Hepatocyte (in vitro differentiated cells): Measurements from ENCODE around the gene C17orf100. TPM values are rescaled to one million over a fixed set of nuclear protein-coding genes. Genes with fewer than 3 reads are reported as not detected.
A peak's percentile ranks its signal among the peaks of the same experiment; 100 is the strongest.

Experiments used
- DNase-seq: peaks from one replicate; pipeline ENCODE4 v3.0.0-alpha.2; 2016; ENCODE audit warnings: low spot score
- H2AFZ ChIP-seq: fragments of 200-600 bp; sonication (generic); 2 replicates; pipeline ENCODE4 v1.6.0; 2016; ENCODE audit warnings: antibody characterized with exemption, mild to moderate bottlenecking
- H3K27ac ChIP-seq: fragments of 200-600 bp; sonication (generic); 2 replicates; pipeline ENCODE4 v1.5.1; 2016; ENCODE audit warnings: mild to moderate bottlenecking
- H3K27me3 ChIP-seq: fragments of 200-600 bp; sonication (generic); 2 replicates; pipeline ENCODE4 v1.6.1; 2016
- H3K36me3 ChIP-seq: fragments of 200-600 bp; sonication (generic); replicated peaks from 2 replicates; pipeline ENCODE4 v1.5.1; 2016; ENCODE audit warnings: low read depth; ENCODE audit not compliant: insufficient read depth
- H3K4me1 ChIP-seq: fragments of 200-600 bp; sonication (generic); 2 replicates; pipeline ENCODE4 v1.5.1; 2016; ENCODE audit warnings: mild to moderate bottlenecking, moderate library complexity; ENCODE audit not compliant: insufficient read depth
- H3K4me2 ChIP-seq: fragments of 200-600 bp; sonication (generic); 2 replicates; pipeline ENCODE4 v1.6.0; 2016
- H3K4me3 ChIP-seq: fragments of 200-600 bp; sonication (generic); 2 replicates; pipeline ENCODE4 v1.5.1; 2016; ENCODE audit warnings: mild to moderate bottlenecking
- H3K79me2 ChIP-seq: fragments of 200-600 bp; sonication (generic); 2 replicates; pipeline ENCODE4 v1.6.0; 2017; ENCODE audit warnings: mild to moderate bottlenecking
- H3K9me2 ChIP-seq: fragments of 200-600 bp; sonication (generic); replicated peaks from 2 replicates; pipeline ENCODE4 v1.6.0; 2017; ENCODE audit warnings: mild to moderate bottlenecking; ENCODE audit not compliant: insufficient read depth
- H3K9me3 ChIP-seq: fragments of 200-600 bp; sonication (generic); 2 replicates; pipeline ENCODE4 v1.5.1; 2016; ENCODE audit warnings: low read depth, mild to moderate bottlenecking
- H4K20me1 ChIP-seq: fragments of 200-600 bp; sonication (generic); 2 replicates; pipeline ENCODE4 v1.6.0; 2016; ENCODE audit warnings: mild to moderate bottlenecking; ENCODE audit not compliant: insufficient read depth, poor library complexity, severe bottlenecking
- CTCF ChIP-seq: fragments of 200-600 bp; sonication (generic); IDR thresholded peaks from 2 replicates; pipeline ENCODE4 v1.5.1; 2016; ENCODE audit warnings: antibody characterized with exemption, mild to moderate bottlenecking; ENCODE audit not compliant: poor library complexity
- EZH2 ChIP-seq: fragments of 200-600 bp; sonication (generic); IDR thresholded peaks from 2 replicates; pipeline ENCODE4 v1.6.1; 2016; ENCODE audit warnings: antibody characterized with exemption, mild to moderate bottlenecking, borderline replicate concordance
- EZH2phosphoT487 ChIP-seq: fragments of 200-600 bp; sonication (generic); IDR thresholded peaks from one replicate; pipeline ENCODE4 v1.6.1; 2018; ENCODE audit warnings: antibody characterized with exemption, mild to moderate bottlenecking, low read depth, moderate library complexity; ENCODE audit not compliant: unreplicated experiment, severe bottlenecking
- WGBS: methylation state at CpG from one replicate; pipeline ENCODE4 v1.1.6; 2016; ENCODE audit warnings: low lambda C conversion rate; ENCODE audit errors: missing lambda C conversion rate; 5-methylcytosine and 5-hydroxymethylcytosine counted together
- polyA plus RNA-seq: library from polyadenylated mRNA; unstranded; fragments of >200 nt; fragmentation: Nextera tagmentation; extraction: Ambion mirVana; gene quantifications from 2 replicates; pipeline ENCODE4 v1.2.1, GENCODE V29; 2016
- total RNA-seq: library from RNA; depleted of rRNA; stranded (reverse); fragments of >200 nt; gene quantifications from 2 replicates; pipeline ENCODE4 v1.2.3, GENCODE V29; 2014

C17orf100 gene
- total and polyA plus RNA-seq, 2 experiments from 2014 or later: 4.5 to 5.5 TPM

GRCh38 chr17:6676802-6677157 lies 25.2 kb downstream of the C17orf100 start:
- no peaks in the 10 kb centered on the region for H3K9me3 ChIP-seq
- H3K4me3 ChIP-seq: no peak overlapping the region
- WGBS: 71% methylated on average over 6 of the region's 6 CpGs
- H3K9me2 ChIP-seq: no peaks in the 10 kb centered on the region
- DNase-seq: no peak
- H2AFZ ChIP-seq: no peak overlapping the region
- no peak for TF ChIP-seq EZH2phosphoT487
- TF ChIP-seq EZH2: no peak
- no peak for TF ChIP-seq CTCF
- H3K27ac ChIP-seq: peak overlapping the region; percentile 27
- peaks cover 14% of the 10 kb centered on the region for H3K4me1 ChIP-seq
- H3K79me2 ChIP-seq: no peaks in the 10 kb centered on the region
- H3K4me2 ChIP-seq: no peak overlapping the region
- no peaks in the 10 kb centered on the region for H4K20me1 ChIP-seq
- H3K27me3 ChIP-seq: no peaks in the 10 kb centered on the region
- H3K36me3 ChIP-seq: no peaks in the 10 kb centered on the region

DNA sequence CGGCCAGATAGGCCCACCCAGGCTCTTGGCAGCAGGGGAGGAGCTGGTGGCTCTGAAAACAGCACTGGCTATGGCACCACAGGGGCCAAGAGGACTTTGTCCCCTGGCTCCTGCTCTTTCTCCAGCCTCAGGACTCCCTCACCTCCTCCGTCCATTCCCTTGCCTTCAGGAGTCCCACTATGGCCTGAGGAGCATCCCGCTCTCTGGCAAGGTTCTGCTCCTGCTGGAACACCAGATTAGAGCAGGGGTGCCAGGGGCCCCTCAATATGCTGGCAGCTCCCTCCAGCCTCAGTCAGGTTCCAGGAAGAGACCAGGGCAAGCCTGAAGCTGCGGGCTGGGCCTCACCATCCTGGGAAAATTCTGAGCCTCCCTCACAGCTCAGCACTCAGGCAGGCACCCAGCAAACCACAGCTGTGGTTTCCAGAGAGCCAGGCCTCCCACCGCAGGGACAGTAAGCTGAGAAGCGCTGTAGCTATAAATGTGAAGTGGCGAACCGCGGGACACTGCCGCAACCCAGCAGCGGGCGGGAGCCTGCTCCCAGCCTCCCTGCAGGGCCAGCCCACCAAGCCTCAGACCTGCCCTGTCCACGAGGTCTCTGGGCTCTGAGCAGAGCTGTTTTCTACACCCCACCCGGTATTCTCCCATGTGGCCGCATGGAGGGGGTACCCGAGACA lies 25.7 kb downstream of the C17orf100 start:
- H3K4me1 ChIP-seq: peaks cover 14% of the 10 kb centered on the region
- H3K9me2 ChIP-seq: no peaks in the 10 kb centered on the region
- WGBS: 66% methylated on average over 16 of the region's 16 CpGs
- H4K20me1 ChIP-seq: no peaks in the 10 kb centered on the region
- H3K79me2 ChIP-seq: no peaks in the 10 kb centered on the region
- no peaks in the 10 kb centered on the region for H3K36me3 ChIP-seq
- no peak overlapping the region for H2AFZ ChIP-seq
- no peak overlapping the region for H3K4me2 ChIP-seq
- no peak for TF ChIP-seq EZH2phosphoT487
- no peak for TF ChIP-seq EZH2
- TF ChIP-seq CTCF: no peak
- no peaks in the 10 kb centered on the region for H3K9me3 ChIP-seq
- DNase-seq: no peak
- peak overlapping the region; percentile 27 for H3K27ac ChIP-seq
- H3K27me3 ChIP-seq: no peaks in the 10 kb centered on the region
- no peak overlapping the region for H3K4me3 ChIP-seq

- Histone ChIP-seq H3K79me2 (no peaks in the 10 kb centered on the region), H3K27me3 (no peaks in the 10 kb centered on the region), H2AFZ (no peak overlapping the region), H3K4me3 (no peak overlapping the region), H3K4me2 (no peak overlapping the region), H3K4me1 (peaks cover 14% of the 10 kb centered on the region), H3K36me3 (no peaks in the 10 kb centered on the region), H3K27ac (no peak overlapping the region), H3K9me3 (no peaks in the 10 kb centered on the region), H3K9me2 (no peaks in the 10 kb centered on the region), H4K20me1 (no peaks in the 10 kb centered on the region)
- DNase-seq: no peak
- WGBS: 84% methylated on average over 7 of the region's 7 CpGs
- no peak for TF ChIP-seq EZH2phosphoT487
- no peak for TF ChIP-seq EZH2
- TF ChIP-seq CTCF: no peak
Observed at GRCh38 chr17:6677946-6678345, 26.4 kb downstream of the C17orf100 start.
